Effector memory CD4-positive, alpha-beta T cell (primary cell): ENCODE results near the gene ITIH5.
"Not testable (repeated sequence)": the region's sequence is repeated elsewhere in the genome, so short reads cannot be mapped to it uniquely, and the experiment has no call there.

ENCODE experiments used
- DNase-seq, 3 donors: peaks; one replicate each; pipeline ENCODE4 v3.0.0-alpha.2; 2020
- H3K27ac ChIP-seq: 2 replicates; pipeline ENCODE4 v1.7.0; 2013; ENCODE audit warnings: mild to moderate bottlenecking, low read length, moderate library complexity; ENCODE audit not compliant: insufficient read depth, poor library complexity, severe bottlenecking
- H3K27me3 ChIP-seq: replicated peaks from 2 replicates; pipeline ENCODE4 v1.7.0; 2013; ENCODE audit warnings: mild to moderate bottlenecking, low read length; ENCODE audit not compliant: insufficient read depth, control insufficient read depth, poor library complexity, severe bottlenecking
- H3K36me3 ChIP-seq: 2 replicates; pipeline ENCODE4 v1.7.0; 2013; ENCODE audit warnings: mild to moderate bottlenecking, low read length, moderate library complexity; ENCODE audit not compliant: control insufficient read depth, insufficient read depth
- H3K4me1 ChIP-seq: 2 replicates; pipeline ENCODE4 v1.7.0; 2013; ENCODE audit warnings: low read length, mild to moderate bottlenecking; ENCODE audit not compliant: control insufficient read depth, insufficient read depth, poor library complexity, severe bottlenecking
- H3K4me3 ChIP-seq: 2 replicates; pipeline ENCODE4 v1.7.0; 2013; ENCODE audit warnings: low read length, low read depth, mild to moderate bottlenecking; ENCODE audit not compliant: insufficient read depth, poor library complexity, severe bottlenecking
- H3K9me3 ChIP-seq: 2 replicates; pipeline ENCODE4 v1.7.0; 2013; ENCODE audit warnings: mild to moderate bottlenecking, low read length, moderate library complexity; ENCODE audit not compliant: control insufficient read depth
- total RNA-seq, 3 donors: gene quantifications; one replicate each; lab custom pipeline; 2026; lab: John Stamatoyannopoulos, UW

The ITIH5 gene
- total RNA-seq, result 0 to 0.09 (median 0) reads per million in 3 donors

DNA sequence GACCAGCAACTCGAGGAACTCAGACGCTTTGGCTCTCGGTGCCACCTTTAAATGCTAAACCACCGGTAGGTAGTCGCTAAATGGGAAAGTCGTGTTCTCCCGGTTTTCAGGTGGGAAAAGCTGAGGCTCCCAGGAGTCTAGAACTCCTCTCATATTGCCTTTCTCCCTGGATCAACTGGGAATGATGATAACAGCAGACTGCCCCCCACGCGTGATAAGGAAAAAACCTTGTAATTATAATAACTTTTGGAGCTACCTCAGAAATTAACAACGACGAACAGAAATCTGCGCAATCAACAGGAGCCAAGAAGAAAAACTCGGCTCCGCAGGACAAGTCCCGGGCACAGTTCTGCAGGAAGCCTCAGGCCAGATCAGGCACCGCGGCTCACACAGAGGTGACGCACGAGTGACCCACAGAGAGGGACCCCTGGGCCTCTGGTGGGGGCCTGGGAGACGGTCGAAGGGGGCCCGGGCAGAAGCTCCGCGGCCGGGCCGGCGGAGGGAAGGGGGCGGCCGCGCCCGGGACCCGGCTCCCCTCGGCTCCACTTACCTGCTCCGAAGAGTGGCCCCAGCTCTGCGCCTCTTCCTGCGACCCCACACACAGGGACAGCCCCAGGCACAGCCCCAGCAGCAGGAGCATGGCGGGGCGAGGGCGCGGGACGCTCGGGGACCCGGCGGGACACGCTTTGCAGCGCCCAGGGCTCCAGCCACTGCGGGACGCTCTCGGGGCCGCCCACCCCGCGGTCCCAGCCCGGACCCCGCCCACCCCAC lies at the start of gene ITIH5:
Gene ITIH5, minus strand, starts transcription at position 714 of the 771 bp plus-strand sequence. Its CDS starts 74 bp downstream, at position 640.
- no peak within 1 kb of the TSS for H3K27ac ChIP-seq
- no peaks in the 10 kb centered on the region for H3K36me3 ChIP-seq
- H3K4me1 ChIP-seq, result peaks cover 9% of the 10 kb centered on the region
- no peak for DNase-seq
- H3K9me3 ChIP-seq, result no peaks in the 10 kb centered on the region
- peaks cover 29% of the 10 kb centered on the region for H3K27me3 ChIP-seq
- H3K4me3 ChIP-seq, result peak within 1 kb of the TSS; percentile 48

DNA sequence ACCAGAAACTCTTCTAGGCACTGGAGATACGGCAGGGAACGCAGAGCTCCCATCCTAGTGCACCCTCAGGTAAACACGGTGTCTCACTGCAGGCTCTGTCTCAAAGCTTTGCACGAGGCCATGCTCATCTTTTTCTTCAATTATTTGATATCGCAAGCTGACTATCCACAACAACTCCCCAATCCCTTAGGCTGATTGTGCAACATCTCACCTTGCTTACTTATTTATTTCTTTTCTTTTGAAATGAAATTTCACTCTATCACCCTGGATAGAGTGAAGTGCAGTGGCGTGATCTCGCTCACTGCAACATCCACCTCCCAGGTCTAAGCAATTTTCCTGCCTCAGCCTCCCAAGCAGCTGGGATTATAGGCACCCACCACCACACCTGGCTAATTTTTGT lies 48.7 kb upstream of the ITIH5 start:
- Histone ChIP-seq H3K27ac (no peak overlapping the region), H3K4me3 (no peak overlapping the region), H3K9me3 (no peaks in the 10 kb centered on the region), H3K27me3 (no peaks in the 10 kb centered on the region), H3K4me1 (no peaks in the 10 kb centered on the region), H3K36me3 (no peaks in the 10 kb centered on the region)
- DNase-seq, result no peak

DNA sequence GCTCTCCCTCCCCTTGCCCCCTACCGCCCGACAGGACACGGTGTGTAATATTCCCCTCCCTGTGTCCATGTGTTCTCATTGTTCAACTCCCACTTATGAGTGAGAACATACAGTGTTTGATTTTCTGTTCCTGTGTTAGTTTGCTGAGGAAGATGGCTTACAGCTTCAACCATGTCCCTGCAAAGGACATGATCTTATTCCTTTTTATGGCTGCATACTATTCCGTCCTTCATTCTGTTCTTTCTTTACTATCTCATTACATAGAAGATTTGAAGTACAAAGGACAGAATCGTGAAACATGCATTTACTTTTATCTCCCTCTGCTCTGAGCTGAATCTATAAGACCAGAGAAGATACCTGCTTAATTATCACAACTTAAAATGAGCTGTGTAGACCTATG lies 44.3 kb upstream of the ITIH5 start:
- H3K9me3 ChIP-seq, H3K4me3 ChIP-seq, DNase-seq, H3K4me1 ChIP-seq, H3K27me3 ChIP-seq, H3K36me3 ChIP-seq, H3K27ac ChIP-seq: not testable (repeated sequence)

DNA sequence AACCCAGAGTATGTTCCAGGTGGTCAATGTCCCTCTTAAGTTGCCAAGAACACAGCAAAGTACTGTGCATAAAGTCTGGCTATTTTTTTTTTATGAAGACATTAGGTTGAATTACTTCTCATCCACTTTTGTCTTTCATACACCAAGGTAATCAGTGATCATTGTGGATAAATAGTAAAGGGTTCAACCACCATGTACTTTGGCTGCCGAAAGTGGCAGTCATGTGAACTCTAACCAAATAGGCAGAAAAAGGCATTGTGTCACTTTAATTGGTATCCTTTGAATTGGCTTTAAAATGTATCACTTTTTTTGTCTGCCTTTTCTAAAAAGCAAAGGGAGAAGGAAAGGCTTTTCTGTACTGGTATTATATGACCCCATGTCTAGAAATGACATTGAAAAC lies 43.7 kb upstream of the ITIH5 start:
- no peak overlapping the region for H3K27ac ChIP-seq
- H3K4me1 ChIP-seq, result no peaks in the 10 kb centered on the region
- H3K4me3 ChIP-seq, result no peak overlapping the region
- H3K36me3 ChIP-seq, result no peaks in the 10 kb centered on the region
- H3K27me3 ChIP-seq, result no peaks in the 10 kb centered on the region
- H3K9me3 ChIP-seq, result no peaks in the 10 kb centered on the region
- no peak for DNase-seq

- Histone ChIP-seq H3K4me3 (no peak overlapping the region), H3K36me3 (no peaks in the 10 kb centered on the region), H3K4me1 (no peaks in the 10 kb centered on the region), H3K27ac (no peak overlapping the region), H3K27me3 (no peaks in the 10 kb centered on the region), H3K9me3 (no peaks in the 10 kb centered on the region)
- DNase-seq, result no peak
These were observed 42.1 kb upstream of the ITIH5 start for GRCh38 chr10:7708832-7709231.

DNA sequence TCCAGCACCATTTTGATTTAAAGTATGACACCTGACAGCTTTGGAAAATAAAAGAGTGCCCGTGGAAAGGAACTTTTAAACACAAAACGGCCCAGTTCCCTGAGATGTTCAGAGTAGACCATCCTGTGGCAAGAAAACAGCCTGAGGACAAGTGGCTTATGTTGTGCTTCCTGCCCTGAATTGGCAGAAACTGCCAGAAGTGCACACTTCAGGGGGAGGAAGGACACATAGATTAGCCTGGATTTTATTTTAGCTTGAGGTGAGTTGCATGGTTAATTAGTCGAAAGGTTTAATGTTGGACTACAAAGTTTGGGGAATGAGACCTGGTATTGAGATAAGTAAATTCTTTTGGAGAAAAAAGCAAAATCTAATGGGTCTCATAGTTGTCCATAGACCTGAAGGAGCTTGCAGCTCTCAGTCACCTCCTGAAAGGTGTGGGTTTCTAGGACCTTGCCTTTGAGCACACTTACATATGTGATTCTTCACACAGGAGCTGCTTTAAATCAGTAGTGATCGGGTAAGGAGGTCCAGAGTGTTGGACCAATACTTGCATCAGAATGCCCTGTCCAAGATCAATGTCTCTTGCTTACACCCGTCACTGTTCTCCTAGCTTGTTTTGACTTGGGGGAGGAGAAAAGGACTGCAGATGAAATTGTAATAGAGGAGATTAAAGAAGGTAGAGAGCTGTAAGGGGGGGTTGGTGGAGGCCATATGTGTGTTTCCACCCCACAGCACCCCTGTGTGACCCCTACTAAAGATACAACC lies 41.3 kb upstream of the ITIH5 start:
- no peaks in the 10 kb centered on the region for H3K36me3 ChIP-seq
- no peaks in the 10 kb centered on the region for H3K9me3 ChIP-seq
- no peak overlapping the region for H3K27ac ChIP-seq
- no peak overlapping the region for H3K4me3 ChIP-seq
- H3K4me1 ChIP-seq, result no peaks in the 10 kb centered on the region
- DNase-seq, result no peak
- no peaks in the 10 kb centered on the region for H3K27me3 ChIP-seq

DNA sequence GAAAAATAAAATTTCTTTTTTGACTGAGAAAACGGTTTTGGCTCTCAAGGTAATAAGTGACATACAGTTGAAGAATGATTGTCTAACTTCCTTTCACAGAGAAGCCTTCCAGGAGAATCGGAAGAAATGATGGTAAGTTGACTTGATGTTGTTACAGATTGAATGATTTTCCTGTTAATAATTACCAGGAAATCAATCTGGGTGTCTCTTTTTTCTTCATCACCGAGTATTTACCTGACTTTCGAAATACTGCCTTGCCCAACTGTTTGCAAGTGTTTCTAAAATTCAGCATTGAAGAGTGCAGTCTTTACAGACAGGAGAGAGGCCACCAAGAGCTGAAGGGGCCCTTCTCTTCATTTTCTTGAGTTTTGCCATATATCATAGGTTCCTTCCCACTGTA lies 40.3 kb upstream of the ITIH5 start:
- DNase-seq, result no peak
- H3K27ac ChIP-seq, result no peak overlapping the region
- no peaks in the 10 kb centered on the region for H3K36me3 ChIP-seq
- H3K27me3 ChIP-seq, result peaks cover 2% of the 10 kb centered on the region
- H3K9me3 ChIP-seq, result no peaks in the 10 kb centered on the region
- no peaks in the 10 kb centered on the region for H3K4me1 ChIP-seq
- H3K4me3 ChIP-seq, result no peak overlapping the region

GRCh38 chr10:7706534-7707073 lies 39.8 kb upstream of the ITIH5 start:
- no peak overlapping the region for H3K4me3 ChIP-seq
- H3K27me3 ChIP-seq, result peaks cover 3% of the 10 kb centered on the region
- no peaks in the 10 kb centered on the region for H3K36me3 ChIP-seq
- no peak for DNase-seq
- H3K9me3 ChIP-seq, result no peaks in the 10 kb centered on the region
- no peak overlapping the region for H3K27ac ChIP-seq
- no peaks in the 10 kb centered on the region for H3K4me1 ChIP-seq

GRCh38 chr10:7705341-7705740 lies 38.6 kb upstream of the ITIH5 start:
- no peaks in the 10 kb centered on the region for H3K4me1 ChIP-seq
- peaks cover 3% of the 10 kb centered on the region for H3K27me3 ChIP-seq
- H3K27ac ChIP-seq, result no peak overlapping the region
- H3K36me3 ChIP-seq, result no peaks in the 10 kb centered on the region
- DNase-seq, result no peak
- no peaks in the 10 kb centered on the region for H3K9me3 ChIP-seq
- no peak overlapping the region for H3K4me3 ChIP-seq
